ENCODE measurements around the gene CCR5.
"Not testable (repeated sequence)": the region's sequence is repeated elsewhere in the genome, so short reads cannot be mapped to it uniquely, and the experiment has no call there.

The CCR5 gene

GRCh38 chr3:46388847-46389246 is 18.1 kb downstream of the CCR5 start:
- not testable (repeated sequence) for DNase-seq

DNA sequence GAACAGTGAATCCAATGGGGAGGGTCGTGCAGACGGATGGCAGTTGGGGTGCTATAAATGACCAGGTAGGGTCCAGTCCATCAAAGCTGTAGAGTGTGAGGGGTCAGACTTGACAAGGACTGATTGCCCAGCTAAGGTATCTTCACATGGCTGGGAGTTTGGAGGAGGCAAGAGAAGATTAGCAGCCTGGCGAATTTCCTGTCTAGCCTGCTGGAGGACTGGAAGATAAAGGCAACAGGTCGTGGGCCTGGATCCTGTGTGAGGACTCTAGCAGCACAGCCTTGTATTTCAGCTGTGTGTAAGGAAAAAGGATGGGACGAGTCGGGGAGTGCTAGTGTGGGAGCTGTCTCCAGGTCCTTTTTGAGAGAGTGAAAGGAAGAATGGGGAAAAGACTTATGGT is 18.6 kb downstream of the CCR5 start:
- DNase-seq: no peak

DNA sequence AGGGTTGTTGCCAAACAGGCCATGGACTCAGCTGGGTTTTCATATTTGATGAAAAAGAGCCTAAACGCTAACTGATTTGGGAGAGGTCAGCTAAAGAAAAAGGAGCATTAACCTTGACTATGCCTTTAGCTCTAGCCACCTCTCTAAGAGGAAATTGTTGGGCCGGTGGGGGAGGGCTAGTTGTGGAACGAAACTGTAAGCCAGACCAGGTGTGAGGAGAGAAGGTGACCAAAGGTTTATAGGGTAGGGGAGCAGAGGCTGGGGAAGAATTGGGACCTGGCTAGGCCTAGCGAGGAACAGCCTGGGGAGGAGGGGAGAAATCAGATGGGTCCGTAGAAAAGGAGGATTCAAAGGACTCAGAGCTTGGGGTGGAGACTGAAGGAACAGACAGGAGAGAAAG is 20.8 kb downstream of the CCR5 start:
- DNase-seq: not testable (repeated sequence)

GRCh38 chr3:46393011-46393410 is 22.3 kb downstream of the CCR5 start:
- DNase-seq: no peak

DNA sequence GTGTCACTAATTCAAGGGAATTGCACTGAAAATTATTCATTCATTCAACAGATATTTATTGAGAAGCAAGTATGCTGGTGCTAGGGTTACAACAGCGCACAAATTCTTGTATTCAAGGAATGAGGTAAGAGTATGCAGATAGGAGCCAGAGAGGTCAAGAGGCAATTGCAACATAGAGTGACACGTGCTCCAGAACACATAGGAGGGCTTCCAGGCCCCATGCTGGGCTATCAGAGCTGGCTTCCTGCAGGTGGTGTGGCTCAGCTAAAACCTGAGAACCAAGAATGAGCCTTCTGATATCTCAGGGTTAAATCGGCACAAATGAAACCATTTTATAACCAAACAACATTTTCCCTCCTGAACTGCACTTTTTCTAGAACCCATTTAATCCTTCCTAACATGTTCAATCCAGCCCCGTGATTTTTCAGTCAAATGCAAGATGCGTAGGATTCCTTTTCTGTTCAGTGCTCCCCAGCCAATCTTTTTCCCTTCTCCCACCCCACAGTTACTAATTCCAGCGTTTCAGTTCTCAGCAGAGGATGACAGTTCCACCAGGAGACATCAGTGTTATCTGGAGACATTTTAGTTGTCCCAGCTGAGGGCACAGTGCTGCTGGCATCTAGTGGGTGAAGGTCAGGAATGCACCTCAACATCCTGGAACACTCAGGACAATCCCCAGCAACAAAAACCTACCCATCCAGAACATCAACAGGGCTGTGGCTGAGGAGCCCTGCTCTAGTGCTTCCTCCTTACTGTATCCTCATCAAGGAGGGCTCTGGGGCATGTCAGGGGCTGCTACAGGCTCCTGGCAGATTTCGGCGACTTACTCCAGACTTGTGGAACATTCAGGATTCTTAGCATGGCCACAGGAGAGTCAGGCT is 23.0 kb downstream of the CCR5 start:
- no peak for DNase-seq

DNA sequence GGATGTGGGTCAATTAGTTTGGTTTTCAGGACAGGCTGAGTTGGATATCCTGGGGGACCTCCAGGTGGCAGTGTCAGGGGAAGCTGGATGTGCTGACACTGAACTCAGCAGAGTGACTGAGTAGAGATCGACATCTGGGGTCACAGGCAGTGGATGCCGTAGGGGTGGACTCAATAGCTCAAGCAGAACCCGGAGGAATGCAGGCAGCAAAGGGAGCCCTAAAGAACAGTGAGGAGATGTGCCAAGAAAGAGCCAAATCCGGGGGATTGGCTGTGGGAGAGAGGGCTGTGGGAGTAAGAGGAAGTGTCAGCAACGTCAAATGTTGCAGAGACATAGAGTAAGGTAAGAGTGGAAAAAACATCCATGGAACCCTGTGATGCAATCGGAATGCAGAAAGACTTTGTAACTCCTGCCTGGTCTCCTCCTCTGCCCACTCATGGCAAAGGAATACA is 24.5 kb downstream of the CCR5 start:
- no peak for DNase-seq

DNA sequence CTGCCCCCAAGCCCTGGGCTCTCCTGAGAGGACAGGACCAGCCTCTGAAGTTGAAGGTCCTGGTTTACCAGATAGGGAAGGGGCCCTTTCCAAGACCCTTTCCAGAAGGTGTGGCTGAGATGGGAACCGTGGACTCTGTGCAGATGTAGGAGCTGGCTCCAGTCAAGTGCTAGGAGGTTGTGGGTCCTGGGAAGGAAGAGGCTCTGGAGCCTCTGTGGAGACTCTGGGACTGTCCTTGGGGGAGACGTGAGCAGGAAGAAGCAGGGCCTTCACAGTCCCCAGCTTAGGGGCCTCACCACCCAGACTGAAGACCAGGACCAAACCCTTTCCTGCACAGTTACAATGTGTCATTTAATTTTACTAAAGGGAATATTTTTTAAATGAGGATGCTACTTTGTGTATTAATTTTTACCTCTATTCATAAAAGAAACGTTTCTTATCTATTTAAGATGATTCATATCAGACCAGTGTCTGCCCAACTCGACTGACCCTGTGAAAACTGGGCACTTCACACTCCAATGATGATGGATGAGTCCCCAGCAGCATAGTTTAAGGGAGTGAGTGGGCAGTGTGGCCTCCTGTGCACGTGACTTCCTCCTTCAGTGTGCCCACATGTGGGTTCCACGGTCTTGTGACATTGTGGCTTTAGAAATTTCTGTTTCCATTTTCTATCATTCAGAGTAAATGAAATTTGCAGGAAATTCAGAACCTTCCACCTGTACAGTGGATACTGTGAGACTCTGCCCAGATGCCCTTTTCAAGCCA is 25.2 kb downstream of the CCR5 start:
- DNase-seq: peak; percentile 24

GRCh38 chr3:46397111-46397510 is 26.4 kb downstream of the CCR5 start:
- no peak for DNase-seq

DNA sequence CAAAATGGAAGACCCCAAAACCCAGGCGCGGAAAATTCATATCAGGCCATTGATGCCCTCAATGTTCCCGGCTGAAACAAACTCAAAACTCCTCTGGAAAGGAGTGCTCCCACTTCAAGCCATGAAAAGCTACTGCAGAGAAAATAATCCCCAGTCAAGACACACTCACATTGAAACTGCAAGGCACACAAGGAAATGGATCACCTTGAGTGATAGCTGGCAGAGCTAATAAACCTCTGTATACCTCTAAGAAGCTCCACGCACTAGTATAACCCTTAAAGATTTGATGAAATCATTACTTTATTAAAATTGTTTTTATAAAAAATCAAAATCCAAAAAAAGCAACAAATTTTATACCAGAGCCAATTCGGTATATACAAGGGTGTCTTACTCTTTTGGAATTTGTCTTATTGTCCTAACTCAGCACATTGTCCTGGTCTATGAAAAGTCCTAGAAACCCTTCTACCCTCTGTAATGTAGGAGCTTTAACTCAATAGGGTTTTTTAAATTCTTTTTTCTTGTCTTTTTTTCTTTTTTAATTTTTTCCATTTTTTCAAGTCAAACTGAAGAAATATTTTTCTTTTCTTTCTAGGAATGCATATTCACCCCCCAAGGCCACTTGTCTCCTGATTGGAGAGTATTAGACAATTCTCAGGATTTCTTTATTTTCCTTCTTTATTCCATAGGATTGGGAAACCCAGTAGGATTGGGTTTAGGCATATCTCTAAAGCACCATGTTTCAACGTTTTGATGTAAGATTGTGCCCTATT is 27.6 kb downstream of the CCR5 start:
- no peak for DNase-seq

DNA sequence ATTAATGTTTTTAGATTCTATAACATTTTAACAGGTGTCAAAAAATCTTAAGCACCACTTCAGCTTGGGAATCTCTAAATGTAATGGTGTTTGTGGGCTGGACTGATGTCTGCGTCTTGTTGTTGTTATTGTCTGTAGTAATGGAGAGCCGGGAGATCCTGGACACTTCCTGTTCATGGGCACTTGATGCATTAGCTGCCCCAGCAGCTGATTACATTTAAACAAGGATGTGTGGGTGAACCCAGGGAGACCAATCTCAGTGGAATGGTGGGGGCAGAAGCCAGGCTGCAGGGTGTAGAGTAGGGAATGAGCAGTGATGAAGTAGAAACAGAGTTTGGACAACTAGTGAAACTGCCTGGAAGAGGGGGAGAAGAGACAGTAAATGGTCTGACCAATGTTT is 28.4 kb downstream of the CCR5 start:
- DNase-seq: no peak

GRCh38 chr3:46399557-46399956 is 28.8 kb downstream of the CCR5 start:
- no peak for DNase-seq

- DNase-seq: no peak
These were observed 29.4 kb downstream of the CCR5 start for GRCh38 chr3:46400000-46400734.

- no peak for DNase-seq
These were observed 30.1 kb downstream of the CCR5 start for GRCh38 chr3:46400846-46401245.

GRCh38 chr3:46401579-46401978 is 30.8 kb downstream of the CCR5 start:
- no peak for DNase-seq

DNA sequence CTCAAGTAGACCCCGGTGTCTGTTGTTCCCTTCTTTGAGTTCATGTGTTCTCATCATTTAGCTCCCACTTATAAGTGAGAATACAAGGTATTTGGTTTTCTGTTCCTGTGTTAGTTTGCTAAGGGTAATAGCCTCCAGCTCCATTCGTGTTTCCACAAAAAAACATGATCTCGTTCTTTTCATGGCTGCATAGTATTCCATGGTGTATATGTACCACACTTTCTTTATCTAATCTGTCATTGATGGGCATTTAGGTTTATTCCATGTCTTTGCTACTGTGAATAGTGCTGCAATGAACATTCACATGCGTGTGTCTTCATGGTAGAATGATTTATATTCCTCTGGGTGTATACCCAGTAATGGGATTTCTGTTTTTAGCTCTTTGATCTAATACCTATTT is 32.2 kb downstream of the CCR5 start:
- not testable (repeated sequence) for DNase-seq

DNA sequence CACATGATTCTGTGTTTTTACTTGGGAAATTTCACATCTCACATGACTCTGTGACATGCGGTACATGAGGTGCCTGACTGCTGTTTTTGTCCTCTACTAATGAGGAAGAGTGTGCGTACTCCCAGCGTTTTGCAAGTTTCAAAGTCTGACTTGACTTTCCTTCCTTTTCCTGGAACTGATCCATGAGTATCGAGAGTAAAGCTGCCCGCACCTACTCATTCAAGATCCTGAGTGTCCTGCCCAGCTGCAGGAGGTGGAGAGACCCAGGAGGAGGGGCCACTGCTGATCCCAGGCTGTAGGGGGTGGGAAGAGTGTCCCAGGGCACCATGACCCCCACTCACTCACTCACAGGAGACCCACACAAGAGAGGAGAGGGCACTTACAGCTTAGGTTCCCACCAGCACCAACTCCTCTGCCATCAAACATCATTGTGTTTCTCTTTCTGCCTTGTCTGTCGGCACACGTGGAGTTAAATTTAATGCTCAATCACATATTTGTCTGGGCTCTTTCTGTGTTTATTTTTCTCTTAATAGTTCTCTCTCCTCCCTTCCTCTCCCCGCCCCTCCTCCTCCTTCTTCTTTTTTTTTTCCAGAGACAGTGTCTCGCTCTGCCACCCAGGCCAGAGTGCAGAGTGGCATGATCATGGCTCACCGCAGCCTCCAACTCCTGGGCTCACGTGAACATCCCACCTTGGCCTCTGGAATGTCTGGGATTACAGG is 34.7 kb downstream of the CCR5 start:
- DNase-seq: no peak

DNA sequence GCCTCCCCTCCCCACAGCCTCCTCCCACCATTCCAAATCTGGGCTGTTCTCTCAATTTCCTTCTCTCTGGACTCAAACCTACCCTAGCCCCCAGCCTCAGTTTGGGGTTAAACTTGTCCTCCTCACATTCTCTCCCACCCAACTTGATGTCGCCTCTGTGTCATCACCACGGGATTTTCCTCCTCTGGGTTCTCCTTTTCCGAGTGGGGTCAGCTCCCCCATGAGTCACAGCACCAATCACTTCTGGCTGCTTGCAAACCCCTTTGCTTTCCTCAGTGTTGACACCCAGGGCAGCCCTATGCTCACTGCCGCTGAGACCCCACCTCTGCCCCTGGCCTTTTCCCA is 35.7 kb downstream of the CCR5 start:
- DNase-seq: no peak

DNA sequence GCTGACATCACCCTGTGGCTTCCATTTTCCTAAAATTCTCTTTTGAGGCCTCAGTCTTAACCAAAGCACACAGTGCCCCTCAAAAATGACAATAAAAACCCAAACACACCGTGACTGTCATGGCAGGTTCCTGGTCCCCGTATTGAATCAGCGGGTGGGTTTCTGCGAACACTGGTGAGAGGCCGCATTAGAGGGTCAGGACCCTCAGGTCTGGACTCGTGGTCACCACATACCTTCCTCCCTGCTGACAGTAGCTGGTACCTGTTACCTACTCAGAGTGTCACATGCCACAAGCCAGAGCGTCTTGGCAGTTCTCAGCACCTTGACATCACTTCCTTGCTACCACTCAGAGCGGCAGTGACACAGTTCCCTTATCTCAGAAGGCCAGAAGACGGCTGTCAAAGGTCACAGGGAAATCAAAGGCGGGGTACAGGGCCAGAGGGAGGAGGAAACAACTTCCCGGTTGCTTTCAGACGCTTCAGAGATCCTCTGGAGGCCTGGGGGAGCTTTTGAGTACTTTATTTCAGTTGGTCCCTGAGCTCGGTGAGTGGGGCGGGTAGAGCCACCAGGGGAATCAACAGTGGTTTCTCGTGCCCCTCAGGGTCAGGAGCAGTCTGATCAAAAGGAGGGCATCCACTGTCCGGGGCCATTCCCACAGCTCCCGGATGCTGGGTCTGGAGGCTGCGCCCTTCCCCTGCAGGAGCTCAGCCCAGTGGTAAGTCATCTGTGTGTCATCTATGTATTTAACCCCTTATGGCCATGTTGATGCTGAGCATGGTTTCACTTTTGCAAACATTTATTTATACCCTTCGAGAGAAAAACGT is 36.3 kb downstream of the CCR5 start, which contains the start of the genes CCR5AS and CCRL2:
CCR5AS (minus strand) TSS at position 279 of the 824 bp plus-strand sequence.
CCRL2 (plus strand) TSS at position 472 of the 824 bp plus-strand sequence. CDS start 821 bp downstream, outside the sequence.
- peak; percentile 79 for DNase-seq

DNA sequence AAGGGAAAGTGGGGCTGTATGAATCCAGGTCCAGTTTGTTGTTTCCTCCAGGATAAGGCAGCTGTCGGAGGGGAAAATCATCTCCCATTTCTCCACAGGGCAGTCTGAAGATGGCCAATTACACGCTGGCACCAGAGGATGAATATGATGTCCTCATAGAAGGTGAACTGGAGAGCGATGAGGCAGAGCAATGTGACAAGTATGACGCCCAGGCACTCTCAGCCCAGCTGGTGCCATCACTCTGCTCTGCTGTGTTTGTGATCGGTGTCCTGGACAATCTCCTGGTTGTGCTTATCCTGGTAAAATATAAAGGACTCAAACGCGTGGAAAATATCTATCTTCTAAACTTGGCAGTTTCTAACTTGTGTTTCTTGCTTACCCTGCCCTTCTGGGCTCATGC is 37.2 kb downstream of the CCR5 start:
- DNase-seq: no peak

GRCh38 chr3:46408853-46409252 is 38.1 kb downstream of the CCR5 start:
- DNase-seq: no peak
